Globus pallidus (tissue), 1 donor: ENCODE data around the gene WWOX.

Source experiments
- DNase-seq: peaks from one replicate; pipeline ENCODE4 v3.0.0-alpha.2; 2015; ENCODE audit warnings: low spot score

WWOX gene

GRCh38 chr16:78538292-78538691, 438.8 kb downstream of the WWOX start:
- DNase-seq: no peak

GRCh38 chr16:78538919-78539318, 439.5 kb downstream of the WWOX start:
- no peak for DNase-seq

GRCh38 chr16:78542419-78542818, 443.0 kb downstream of the WWOX start:
- no peak for DNase-seq

GRCh38 chr16:78543023-78543422, 443.6 kb downstream of the WWOX start:
- DNase-seq: no peak

- no peak for DNase-seq
Measured at GRCh38 chr16:78549366-78549765, 449.9 kb downstream of the WWOX start.

- no peak for DNase-seq
Measured at GRCh38 chr16:78551487-78552085, 452.1 kb downstream of the WWOX start.

GRCh38 chr16:78552106-78552675, 452.7 kb downstream of the WWOX start:
- DNase-seq: no peak

- no peak for DNase-seq
Measured at GRCh38 chr16:78552716-78553115, 453.3 kb downstream of the WWOX start.

- DNase-seq: no peak
Measured at GRCh38 chr16:78553268-78554039, 454.0 kb downstream of the WWOX start.

GRCh38 chr16:78556421-78556820, 457.0 kb downstream of the WWOX start:
- no peak for DNase-seq

GRCh38 chr16:78560997-78561396, 461.5 kb downstream of the WWOX start:
- no peak for DNase-seq

- no peak for DNase-seq
Measured at GRCh38 chr16:78562111-78562510, 462.7 kb downstream of the WWOX start.

- no peak for DNase-seq
Measured at GRCh38 chr16:78562650-78563049, 463.2 kb downstream of the WWOX start.

GRCh38 chr16:78563905-78564304, 464.5 kb downstream of the WWOX start:
- no peak for DNase-seq

GRCh38 chr16:78566397-78567073, 467.1 kb downstream of the WWOX start:
- DNase-seq: no peak

GRCh38 chr16:78570399-78571141, 471.1 kb downstream of the WWOX start:
- no peak for DNase-seq

GRCh38 chr16:78571434-78571833, 472.0 kb downstream of the WWOX start:
- DNase-seq: no peak

- no peak for DNase-seq
Measured at GRCh38 chr16:78571898-78572358, 472.5 kb downstream of the WWOX start.

GRCh38 chr16:78574571-78574970, 475.1 kb downstream of the WWOX start:
- no peak for DNase-seq

GRCh38 chr16:78576941-78577340, 477.5 kb downstream of the WWOX start:
- DNase-seq: no peak

- DNase-seq: no peak
Measured at GRCh38 chr16:78577630-78578029, 478.2 kb downstream of the WWOX start.

- no peak for DNase-seq
Measured at GRCh38 chr16:78579020-78579419, 479.6 kb downstream of the WWOX start.
